SK-N-SH (cell line): ENCODE data around the gene ST6GALNAC1.

Experiments
- CTCF ChIP-seq: fragments of 200-600 bp; sonication (generic); IDR thresholded peaks from 2 replicates; pipeline ENCODE4 v1.6.1; 2017; ENCODE audit warnings: antibody characterized with exemption, mild to moderate bottlenecking, moderate library complexity
- EP300 ChIP-seq, 2 experiments: IDR thresholded peaks; 2 replicates each; pipeline versions ENCODE4 v1.4.0 to v1.6.1; 2012; ENCODE audit warnings: borderline replicate concordance in 1 of 2, low read depth in 1 of 2, low read length in 1 of 2
- GATA2 ChIP-seq: sonication (generic); formaldehyde crosslinking; IDR thresholded peaks from 2 replicates; pipeline ENCODE4 v1.5.0; 2020; ENCODE audit warnings: mild to moderate bottlenecking, missing genetic modification reagents
- MAX ChIP-seq: IDR thresholded peaks from 2 replicates; pipeline ENCODE4 v1.4.0; 2012; ENCODE audit warnings: low read depth
- NFIC ChIP-seq: IDR thresholded peaks from 2 replicates; pipeline ENCODE4 v1.4.0; 2012; ENCODE audit warnings: borderline replicate concordance
- RAD21 ChIP-seq: IDR thresholded peaks from 2 replicates; pipeline ENCODE4 v1.6.1; 2012; ENCODE audit warnings: mild to moderate bottlenecking, low read length
- REST ChIP-seq: IDR thresholded peaks from 2 replicates; pipeline ENCODE4 v1.6.1; 2012; ENCODE audit warnings: mild to moderate bottlenecking, low read depth, low read length, moderate library complexity
- RFX5 ChIP-seq: IDR thresholded peaks from 2 replicates; pipeline ENCODE4 v1.6.1; 2012; ENCODE audit warnings: mild to moderate bottlenecking, improper control_type of control experiment, low read length
- SMC3 ChIP-seq: IDR thresholded peaks from 2 replicates; pipeline ENCODE4 v1.6.1; 2012; ENCODE audit warnings: low read depth, low read length, improper control_type of control experiment
- TAF1 ChIP-seq: IDR thresholded peaks from 2 replicates; pipeline ENCODE4 v1.6.1; 2012; ENCODE audit warnings: low read depth, mild to moderate bottlenecking, low read length, moderate library complexity, borderline replicate concordance
- TF ChIP-seq, protein P1 (sequence below): fragments of 150-350 bp; IDR thresholded peaks from 2 replicates; pipeline ENCODE4 v1.6.1; 2016; ENCODE audit warnings: mild to moderate bottlenecking, low read depth, low read length

GRCh38 chr17:76670718-76671122, 27.2 kb upstream of the ST6GALNAC1 start:
- TF ChIP-seq CTCF: no peak
- TF ChIP-seq NFIC: no peak
- no peak for TF ChIP-seq REST
- no peak for TF ChIP-seq SMC3
- no peak for TF ChIP-seq RFX5
- no peak for TF ChIP-seq RAD21
- TF ChIP-seq GATA2 (CRISPR knock-in tag): no peak
- TF ChIP-seq EP300 (IDR thresholded peaks at IDR 0.05; ENCODE audit: borderline replicate concordance in 1 of 2, low read depth in 1 of 2, low read length in 1 of 2): no peak
- TF ChIP-seq MAX: no peak
- TF ChIP-seq TAF1: no peak
- TF ChIP-seq, protein P1, sequence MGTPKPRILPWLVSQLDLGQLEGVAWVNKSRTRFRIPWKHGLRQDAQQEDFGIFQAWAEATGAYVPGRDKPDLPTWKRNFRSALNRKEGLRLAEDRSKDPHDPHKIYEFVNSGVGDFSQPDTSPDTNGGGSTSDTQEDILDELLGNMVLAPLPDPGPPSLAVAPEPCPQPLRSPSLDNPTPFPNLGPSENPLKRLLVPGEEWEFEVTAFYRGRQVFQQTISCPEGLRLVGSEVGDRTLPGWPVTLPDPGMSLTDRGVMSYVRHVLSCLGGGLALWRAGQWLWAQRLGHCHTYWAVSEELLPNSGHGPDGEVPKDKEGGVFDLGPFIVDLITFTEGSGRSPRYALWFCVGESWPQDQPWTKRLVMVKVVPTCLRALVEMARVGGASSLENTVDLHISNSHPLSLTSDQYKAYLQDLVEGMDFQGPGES: no peak
